GM12878 (cell line): Measurements from ENCODE around the gene GPR176. TPM values are rescaled to one million over a fixed set of nuclear protein-coding genes. Genes with fewer than 3 reads are reported as not detected.

Experiments
- ATAC-seq: fragments of 200-7000 bp; cut with Tn5 transposase; 3 replicates; pipeline ENCODE4 v1.9.1; 2020; ENCODE audit warnings: mild to moderate bottlenecking, moderate library complexity
- BruUV-seq: library from RNA; stranded (reverse); fragments of 400-500 nt; replicated peaks from 2 replicates; lab custom pipeline; 2021; lab: Mats Ljungman, UMichigan
- CTCF ChIA-PET: fragments of 300-600 bp; sonication (Branson Sonifier 250); formaldehyde crosslinking; extraction: SDS; loops from one replicate; lab custom pipeline; 2021; ENCODE audit warnings: inconsistent platforms; lab: Yijun Ruan, JAX
- POLR2A ChIA-PET: fragments of 350-600 bp; formaldehyde crosslinking; extraction: SDS; loops from one replicate; lab custom pipeline; 2021; ENCODE audit warnings: inconsistent platforms; lab: Charles Lee
- RAD21 ChIA-PET: fragments of 300-600 bp; sonication (Branson Sonifier 250); formaldehyde crosslinking; loops from one replicate; lab custom pipeline; 2023; ENCODE audit warnings: antibody characterized with exemption; ENCODE audit not compliant: unreplicated experiment; lab: Charles Lee
- SMC1A ChIA-PET: fragments of 300-600 bp; sonication (Branson Sonifier 250); formaldehyde crosslinking; loops from one replicate; lab custom pipeline; 2023; ENCODE audit not compliant: unreplicated experiment, uncharacterized antibody; lab: Charles Lee
- DNase-seq: peaks from one replicate; pipeline ENCODE4 v3.0.0-alpha.2; 2011; ENCODE audit warnings: low read depth, low spot score
- FAIRE-seq: peaks from 3 replicates; lab custom pipeline; 2011; peaks lifted over from hg19 to GRCh38; lab: Jason Lieb, UNC
- H2AFZ ChIP-seq: 2 replicates; pipeline ENCODE4 v1.6.0; 2011; ENCODE audit warnings: low read depth, low read length, control low read depth; ENCODE audit not compliant: control insufficient read depth
- H3K27ac ChIP-seq: 2 replicates; pipeline ENCODE4 v1.5.1; 2011; ENCODE audit warnings: control low read depth; ENCODE audit not compliant: control insufficient read depth, insufficient read depth
- H3K27me3 ChIP-seq, 2 experiments: replicated peaks in 1 of 2; 2 replicates each; pipeline versions ENCODE4 v1.6.0 to v1.6.1; 2011; ENCODE audit warnings: low read length in 1 of 2; ENCODE audit not compliant: control insufficient read depth in 2 of 2, insufficient read depth in 2 of 2
- H3K36me3 ChIP-seq, 2 experiments: 2 replicates each; pipeline ENCODE4 v1.5.1; 2011; ENCODE audit warnings: low read length in 1 of 2; ENCODE audit not compliant: control insufficient read depth in 2 of 2, insufficient read depth in 2 of 2
- H3K4me1 ChIP-seq: 2 replicates; pipeline ENCODE4 v1.6.1; 2011; ENCODE audit warnings: mild to moderate bottlenecking, low read length, moderate library complexity, mixed read lengths; ENCODE audit not compliant: control insufficient read depth, insufficient read depth
- H3K4me2 ChIP-seq: 2 replicates; pipeline ENCODE4 v1.6.0; 2011; ENCODE audit warnings: control low read depth; ENCODE audit not compliant: control insufficient read depth, insufficient read depth
- H3K4me3 ChIP-seq: fragments of 200-600 bp; sonication (generic); 2 replicates; pipeline ENCODE4 v1.5.1; 2016
- H3K79me2 ChIP-seq: 2 replicates; pipeline ENCODE4 v1.6.0; 2011; ENCODE audit warnings: low read length; ENCODE audit not compliant: control insufficient read depth, insufficient read depth
- H3K9ac ChIP-seq: 2 replicates; pipeline ENCODE4 v1.8.0; 2011; ENCODE audit warnings: low read length, control low read depth, mixed read lengths; ENCODE audit not compliant: control insufficient read depth, insufficient read depth
- H3K9me3 ChIP-seq: replicated peaks from 3 replicates; pipeline ENCODE4 v1.5.1; 2011; ENCODE audit warnings: mild to moderate bottlenecking, low read length; ENCODE audit not compliant: control insufficient read depth, insufficient read depth
- H4K20me1 ChIP-seq: 2 replicates; pipeline ENCODE4 v1.6.0; 2011; ENCODE audit not compliant: control insufficient read depth, insufficient read depth
- BMI1 ChIP-seq: fragments of 450-650 bp; IDR thresholded peaks from 2 replicates; pipeline ENCODE4 v1.6.1; 2016; ENCODE audit warnings: mild to moderate bottlenecking, moderate library complexity, borderline replicate concordance
- DPF2 ChIP-seq: fragments of 450-650 bp; IDR thresholded peaks from 2 replicates; pipeline ENCODE4 v1.6.1; 2017; ENCODE audit warnings: mild to moderate bottlenecking
- FOS ChIP-seq: IDR thresholded peaks from 3 replicates; pipeline ENCODE4 v1.6.1; 2011; ENCODE audit warnings: borderline replicate concordance; ENCODE audit not compliant: insufficient read length; ENCODE audit errors: extremely low read depth
- HCFC1 ChIP-seq: fragments of 150-350 bp; IDR thresholded peaks from 2 replicates; pipeline ENCODE4 v1.6.1; 2014; ENCODE audit warnings: low read length
- JUNB ChIP-seq: IDR thresholded peaks from 2 replicates; pipeline ENCODE4 v1.6.1; 2016; ENCODE audit warnings: antibody characterized with exemption, mild to moderate bottlenecking
- SPI1 ChIP-seq: IDR thresholded peaks from 2 replicates; pipeline ENCODE4 v1.6.1; 2011; ENCODE audit warnings: low read depth, mild to moderate bottlenecking, low read length, moderate library complexity, borderline replicate concordance; ENCODE audit not compliant: insufficient read depth
- WGBS: methylation state at CpG from one replicate; pipeline ENCODE4 v1.1.6; 2016; ENCODE audit warnings: low lambda C conversion rate; ENCODE audit not compliant: insufficient replicate concordance, insufficient coverage; ENCODE audit errors: missing lambda C conversion rate; 5-methylcytosine and 5-hydroxymethylcytosine counted together
- in situ Hi-C: fragments of 300-500 bp; cut with MboI; formaldehyde crosslinking; loops from 9 replicates; pipeline ENCODE4 v1.14.3; 2018; ENCODE audit warnings: mixed read lengths
- intact Hi-C: fragments of 100-400 bp; cut with micrococcal nuclease; formaldehyde crosslinking; loops from one replicate; pipeline ENCODE4 v1.14.2; 2022; ENCODE audit not compliant: unreplicated experiment
- polyA plus RNA-seq, 11 experiments: library from polyadenylated mRNA; depleted of rRNA in 4 of 11; unstranded in 6 of 11; stranded (reverse) in 5 of 11; fragments of >200 nt; fragmentation: Nextera tagmentation in 4 of 11; fragmentation: Illumina TruSeq in 1 of 11; extraction: Ambion mirVana in 4 of 11; extraction: Trizol in 1 of 11; gene quantifications; 1 replicate in 1 of 11; 2 replicates in 10 of 11; pipeline versions ENCODE4 v1.2.1 to v1.2.3, GENCODE V29; 2011 to 2016; ENCODE audit warnings: inconsistent platforms in 2 of 11, missing spikeins in 2 of 11, low read depth in 1 of 11
- total RNA-seq, 4 experiments: library from RNA; depleted of rRNA in 3 of 4; stranded (reverse); fragments of >200 nt in 3 of 4; fragmentation: Illumina TruSeq in 1 of 4; extraction: Trizol in 1 of 4; gene quantifications; 2 replicates each; pipeline versions ENCODE4 v1.2.1 to v1.2.3, GENCODE V29; 2013 to 2021
- TF ChIP-seq, protein P1 (sequence below): fragments of 450-650 bp; IDR thresholded peaks from 2 replicates; pipeline ENCODE4 v1.6.1; 2017; ENCODE audit warnings: antibody characterized with exemption, mild to moderate bottlenecking, moderate library complexity
- TF ChIP-seq, protein P2 (sequence below): fragments of 450-650 bp; IDR thresholded peaks from 2 replicates; pipeline ENCODE4 v1.6.1; 2014; ENCODE audit warnings: mild to moderate bottlenecking
- TF ChIP-seq, protein P3 (sequence below): IDR thresholded peaks from 2 replicates; pipeline ENCODE4 v1.6.1; 2012; ENCODE audit warnings: low read depth, low read length, improper control_type of control experiment
- TF ChIP-seq, protein P4 (sequence below): IDR thresholded peaks from 2 replicates; pipeline ENCODE4 v1.6.1; 2012; ENCODE audit warnings: improper control_type of control experiment, low read depth, low read length; ENCODE audit not compliant: insufficient replicate concordance

The GPR176 gene
- total and polyA plus RNA-seq, 10 of the 15 experiments (the other 5 are each of a cell fraction or from before 2014, with no cell fraction given): 0.02 to 0.33 (median 0.16) TPM; not detected in 4

DNA sequence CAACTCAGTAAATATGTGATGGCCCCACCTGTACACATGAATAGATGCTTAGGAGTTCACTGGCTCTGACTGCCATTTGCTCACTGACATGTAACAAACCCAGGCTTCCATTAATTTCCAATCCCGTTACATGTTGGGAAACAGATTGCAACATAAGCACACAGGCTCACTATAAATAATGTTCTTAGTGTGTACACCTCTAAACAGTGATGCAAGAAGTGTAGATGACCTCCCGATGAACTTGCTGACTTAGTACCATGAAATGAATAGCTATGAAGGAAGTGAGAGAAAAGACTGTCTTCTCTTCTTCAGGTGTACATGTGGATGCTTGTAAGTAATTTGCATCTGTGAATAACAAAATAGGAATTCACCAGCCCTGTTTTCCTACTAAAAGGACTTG, 116.0 kb downstream of the GPR176 start:
- no peak overlapping the region for H3K27ac ChIP-seq
- RAD21 ChIA-PET: interaction anchor here (1.0 kb wide), 1 partner anchor 69 kb away, joined by 5 read pairs; no protein-coding TSS in a partner anchor
- FAIRE-seq (peak; percentile 35), DNase-seq (no peak), ATAC-seq (peak; percentile 64)
- POLR2A ChIA-PET: no interaction called here
- H3K79me2 ChIP-seq: no peaks in the 10 kb centered on the region
- no peaks in the 10 kb centered on the region for H3K9me3 ChIP-seq
- peaks cover 5% of the 10 kb centered on the region; the same call in 1 of the 2 replicates for H3K4me1 ChIP-seq
- no peaks in the 10 kb centered on the region for H3K36me3 ChIP-seq
- SMC1A ChIA-PET: interaction anchor here (1.0 to 2.9 kb wide), 2 partner anchors 65 to 71 kb away, joined by 3 to 29 read pairs; no protein-coding TSS in a partner anchor
- no peak overlapping the region for H2AFZ ChIP-seq
- TF ChIP-seq, protein P1, sequence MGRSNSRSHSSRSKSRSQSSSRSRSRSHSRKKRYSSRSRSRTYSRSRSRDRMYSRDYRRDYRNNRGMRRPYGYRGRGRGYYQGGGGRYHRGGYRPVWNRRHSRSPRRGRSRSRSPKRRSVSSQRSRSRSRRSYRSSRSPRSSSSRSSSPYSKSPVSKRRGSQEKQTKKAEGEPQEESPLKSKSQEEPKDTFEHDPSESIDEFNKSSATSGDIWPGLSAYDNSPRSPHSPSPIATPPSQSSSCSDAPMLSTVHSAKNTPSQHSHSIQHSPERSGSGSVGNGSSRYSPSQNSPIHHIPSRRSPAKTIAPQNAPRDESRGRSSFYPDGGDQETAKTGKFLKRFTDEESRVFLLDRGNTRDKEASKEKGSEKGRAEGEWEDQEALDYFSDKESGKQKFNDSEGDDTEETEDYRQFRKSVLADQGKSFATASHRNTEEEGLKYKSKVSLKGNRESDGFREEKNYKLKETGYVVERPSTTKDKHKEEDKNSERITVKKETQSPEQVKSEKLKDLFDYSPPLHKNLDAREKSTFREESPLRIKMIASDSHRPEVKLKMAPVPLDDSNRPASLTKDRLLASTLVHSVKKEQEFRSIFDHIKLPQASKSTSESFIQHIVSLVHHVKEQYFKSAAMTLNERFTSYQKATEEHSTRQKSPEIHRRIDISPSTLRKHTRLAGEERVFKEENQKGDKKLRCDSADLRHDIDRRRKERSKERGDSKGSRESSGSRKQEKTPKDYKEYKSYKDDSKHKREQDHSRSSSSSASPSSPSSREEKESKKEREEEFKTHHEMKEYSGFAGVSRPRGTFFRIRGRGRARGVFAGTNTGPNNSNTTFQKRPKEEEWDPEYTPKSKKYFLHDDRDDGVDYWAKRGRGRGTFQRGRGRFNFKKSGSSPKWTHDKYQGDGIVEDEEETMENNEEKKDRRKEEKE: no peak
- TF ChIP-seq, protein P2, sequence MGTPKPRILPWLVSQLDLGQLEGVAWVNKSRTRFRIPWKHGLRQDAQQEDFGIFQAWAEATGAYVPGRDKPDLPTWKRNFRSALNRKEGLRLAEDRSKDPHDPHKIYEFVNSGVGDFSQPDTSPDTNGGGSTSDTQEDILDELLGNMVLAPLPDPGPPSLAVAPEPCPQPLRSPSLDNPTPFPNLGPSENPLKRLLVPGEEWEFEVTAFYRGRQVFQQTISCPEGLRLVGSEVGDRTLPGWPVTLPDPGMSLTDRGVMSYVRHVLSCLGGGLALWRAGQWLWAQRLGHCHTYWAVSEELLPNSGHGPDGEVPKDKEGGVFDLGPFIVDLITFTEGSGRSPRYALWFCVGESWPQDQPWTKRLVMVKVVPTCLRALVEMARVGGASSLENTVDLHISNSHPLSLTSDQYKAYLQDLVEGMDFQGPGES: no peak
- TF ChIP-seq JUNB (peak; percentile 42; the same call in 1 of the 2 replicates), DPF2 (no peak), FOS (no peak), HCFC1 (no peak), BMI1 (no peak), SPI1 (0 out of 2 replicates have a peak, but pooled peaks have one; percentile 3)
- TF ChIP-seq, protein P3, sequence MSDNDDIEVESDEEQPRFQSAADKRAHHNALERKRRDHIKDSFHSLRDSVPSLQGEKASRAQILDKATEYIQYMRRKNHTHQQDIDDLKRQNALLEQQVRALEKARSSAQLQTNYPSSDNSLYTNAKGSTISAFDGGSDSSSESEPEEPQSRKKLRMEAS: no peak
- TF ChIP-seq, protein P4, sequence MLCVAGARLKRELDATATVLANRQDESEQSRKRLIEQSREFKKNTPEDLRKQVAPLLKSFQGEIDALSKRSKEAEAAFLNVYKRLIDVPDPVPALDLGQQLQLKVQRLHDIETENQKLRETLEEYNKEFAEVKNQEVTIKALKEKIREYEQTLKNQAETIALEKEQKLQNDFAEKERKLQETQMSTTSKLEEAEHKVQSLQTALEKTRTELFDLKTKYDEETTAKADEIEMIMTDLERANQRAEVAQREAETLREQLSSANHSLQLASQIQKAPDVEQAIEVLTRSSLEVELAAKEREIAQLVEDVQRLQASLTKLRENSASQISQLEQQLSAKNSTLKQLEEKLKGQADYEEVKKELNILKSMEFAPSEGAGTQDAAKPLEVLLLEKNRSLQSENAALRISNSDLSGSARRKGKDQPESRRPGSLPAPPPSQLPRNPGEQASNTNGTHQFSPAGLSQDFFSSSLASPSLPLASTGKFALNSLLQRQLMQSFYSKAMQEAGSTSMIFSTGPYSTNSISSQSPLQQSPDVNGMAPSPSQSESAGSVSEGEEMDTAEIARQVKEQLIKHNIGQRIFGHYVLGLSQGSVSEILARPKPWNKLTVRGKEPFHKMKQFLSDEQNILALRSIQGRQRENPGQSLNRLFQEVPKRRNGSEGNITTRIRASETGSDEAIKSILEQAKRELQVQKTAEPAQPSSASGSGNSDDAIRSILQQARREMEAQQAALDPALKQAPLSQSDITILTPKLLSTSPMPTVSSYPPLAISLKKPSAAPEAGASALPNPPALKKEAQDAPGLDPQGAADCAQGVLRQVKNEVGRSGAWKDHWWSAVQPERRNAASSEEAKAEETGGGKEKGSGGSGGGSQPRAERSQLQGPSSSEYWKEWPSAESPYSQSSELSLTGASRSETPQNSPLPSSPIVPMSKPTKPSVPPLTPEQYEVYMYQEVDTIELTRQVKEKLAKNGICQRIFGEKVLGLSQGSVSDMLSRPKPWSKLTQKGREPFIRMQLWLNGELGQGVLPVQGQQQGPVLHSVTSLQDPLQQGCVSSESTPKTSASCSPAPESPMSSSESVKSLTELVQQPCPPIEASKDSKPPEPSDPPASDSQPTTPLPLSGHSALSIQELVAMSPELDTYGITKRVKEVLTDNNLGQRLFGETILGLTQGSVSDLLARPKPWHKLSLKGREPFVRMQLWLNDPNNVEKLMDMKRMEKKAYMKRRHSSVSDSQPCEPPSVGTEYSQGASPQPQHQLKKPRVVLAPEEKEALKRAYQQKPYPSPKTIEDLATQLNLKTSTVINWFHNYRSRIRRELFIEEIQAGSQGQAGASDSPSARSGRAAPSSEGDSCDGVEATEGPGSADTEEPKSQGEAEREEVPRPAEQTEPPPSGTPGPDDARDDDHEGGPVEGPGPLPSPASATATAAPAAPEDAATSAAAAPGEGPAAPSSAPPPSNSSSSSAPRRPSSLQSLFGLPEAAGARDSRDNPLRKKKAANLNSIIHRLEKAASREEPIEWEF: no peak
- TF ChIP-seq, all 136 proteins: peak for 2
- Histone ChIP-seq H4K20me1 (no peaks in the 10 kb centered on the region), H3K27me3 (no peaks in the 10 kb centered on the region; a peak in 1 of 4 replicates), H3K4me2 (no peak overlapping the region), H3K9ac (no peak overlapping the region), H3K4me3 (no peak overlapping the region)
- 49% methylated on average over 2 of the region's 2 CpGs for WGBS
- CTCF ChIA-PET: interaction anchor here (1.0 to 2.9 kb wide), 3 partner anchors 16 to 75 kb away, joined by 4 to 50 read pairs (median 8); no protein-coding TSS in a partner anchor
- BruUV-seq: no TSS peak
- intact Hi-C loops (no loop called here), in situ Hi-C loops (no loop called here)
